Activated T-cell treated with anti-CD3 and anti-CD28 coated beads for 1 hour (primary cell): ENCODE results near the gene LHX3.

ENCODE experiments used
- DNase-seq: peaks from one replicate; pipeline ENCODE4 v3.0.0-alpha.2; 2020; ENCODE audit warnings: low read depth

The LHX3 gene

DNA sequence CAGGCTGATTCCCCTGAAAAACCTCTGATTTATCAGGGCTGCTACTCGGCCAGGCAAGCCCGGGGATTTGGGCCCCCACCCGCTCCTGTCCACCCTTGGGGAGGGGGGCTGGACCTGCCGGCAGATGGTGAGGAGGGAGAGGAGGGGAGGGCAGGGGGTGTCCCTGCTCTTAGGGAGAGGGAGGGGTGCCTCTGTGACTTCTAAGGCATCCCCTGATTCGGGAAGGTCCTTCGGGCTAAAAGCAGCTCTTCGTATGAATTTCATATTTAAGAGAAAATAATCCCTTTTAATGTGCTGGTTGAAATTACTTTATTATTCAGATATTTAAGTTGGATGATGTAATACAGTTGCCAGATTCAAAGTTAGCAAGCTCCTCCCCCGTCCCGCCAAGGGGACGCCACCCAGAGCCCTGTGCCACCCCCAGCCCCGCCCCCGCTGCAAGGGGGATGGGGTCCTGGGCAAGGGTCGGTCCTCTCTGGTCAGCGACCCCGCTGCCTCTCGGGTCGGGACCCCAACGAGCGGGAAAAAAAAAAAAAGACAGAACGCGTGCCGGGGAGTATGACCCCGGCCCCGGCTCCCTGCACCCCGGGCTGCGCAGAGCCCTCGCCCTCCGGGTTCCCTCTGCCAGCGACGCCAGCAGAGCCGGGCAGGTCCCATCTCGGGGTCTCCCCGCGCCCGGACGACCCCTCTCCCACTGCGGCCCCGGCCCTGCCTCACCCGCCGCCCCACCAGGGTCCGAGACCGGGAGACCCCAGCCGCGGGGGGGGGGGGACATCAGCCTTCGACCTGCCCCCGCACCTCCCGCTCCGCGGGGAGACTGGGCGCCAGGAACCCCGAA lies 12.4 kb downstream of the LHX3 start:
- no peak for DNase-seq

DNA sequence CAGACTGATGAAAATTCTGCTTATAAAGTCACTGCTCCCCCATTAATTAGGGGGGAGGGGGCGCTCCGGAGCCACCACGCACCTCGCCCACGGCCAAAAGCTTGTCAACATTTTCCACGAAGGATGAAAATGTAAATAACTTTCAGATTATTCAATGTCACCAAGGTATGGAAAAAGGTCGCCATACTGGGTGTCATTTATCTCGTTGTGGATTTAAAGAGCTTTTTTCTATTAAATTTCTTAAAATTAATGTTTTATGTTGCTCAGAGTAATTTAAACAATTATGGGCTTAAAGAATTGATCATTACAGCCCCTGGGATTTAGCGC lies 13.0 kb downstream of the LHX3 start:
- no peak for DNase-seq

DNA sequence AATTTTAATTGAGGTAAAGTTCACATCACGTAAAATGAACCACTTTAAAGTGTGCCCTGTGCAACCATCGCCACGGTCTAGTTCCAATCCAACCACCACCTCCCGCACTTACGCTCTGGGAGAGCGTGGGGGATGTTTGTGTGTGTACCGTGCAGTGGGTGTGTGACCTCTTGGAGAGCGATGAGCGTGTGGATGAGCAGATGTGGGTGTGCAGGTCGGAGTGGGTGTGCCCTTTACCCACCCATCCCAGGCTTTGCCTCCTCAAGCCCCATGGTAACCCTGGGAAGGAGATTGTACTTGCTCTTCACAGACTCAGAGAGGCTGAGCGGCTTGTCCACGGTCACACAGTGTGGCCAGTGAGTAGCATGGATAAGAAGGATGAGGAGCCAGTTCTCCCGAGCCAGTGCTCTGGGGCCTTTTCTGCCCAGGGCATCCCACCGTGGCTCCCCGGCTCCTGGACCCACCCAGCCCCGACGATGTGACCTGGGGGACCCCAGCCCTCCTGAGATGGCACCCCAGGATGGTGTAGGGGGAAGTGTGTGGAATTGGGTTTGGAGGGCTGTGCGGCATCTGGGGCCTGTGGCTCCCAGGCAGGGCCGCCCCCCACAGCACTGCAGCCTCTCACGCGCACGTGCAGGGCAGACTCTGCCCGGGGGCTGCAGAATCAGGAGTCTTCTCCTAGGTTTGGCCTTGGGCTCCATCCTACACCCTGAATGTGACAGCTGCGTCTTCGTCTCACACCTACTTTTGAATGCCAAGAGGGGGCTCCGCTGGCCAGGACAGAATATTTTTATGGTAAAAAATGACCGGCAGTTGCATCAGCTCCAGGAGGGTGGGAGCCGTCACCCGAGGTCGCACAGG lies 13.6 kb downstream of the LHX3 start:
- DNase-seq = no peak

DNA sequence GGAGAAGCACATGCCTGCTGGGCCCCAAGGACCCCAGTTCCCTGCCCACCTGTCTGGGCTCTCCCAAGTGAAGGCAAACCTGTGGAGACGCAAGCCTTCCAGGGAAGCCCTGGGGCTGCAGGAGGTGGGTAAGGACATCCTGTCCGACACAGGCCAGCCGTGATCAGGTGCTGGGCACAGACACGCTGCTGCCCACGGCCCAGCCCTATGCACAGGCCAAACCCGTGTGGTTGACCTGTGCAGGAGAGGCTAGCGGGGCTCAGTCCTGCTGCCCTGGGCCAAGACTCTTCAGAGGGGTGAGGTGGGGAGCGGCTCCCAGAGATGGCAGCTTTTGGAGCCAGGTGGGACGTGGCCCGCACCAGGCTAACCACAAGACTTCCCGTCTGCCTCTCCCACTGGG lies 14.3 kb downstream of the LHX3 start:
- DNase-seq = no peak

DNA sequence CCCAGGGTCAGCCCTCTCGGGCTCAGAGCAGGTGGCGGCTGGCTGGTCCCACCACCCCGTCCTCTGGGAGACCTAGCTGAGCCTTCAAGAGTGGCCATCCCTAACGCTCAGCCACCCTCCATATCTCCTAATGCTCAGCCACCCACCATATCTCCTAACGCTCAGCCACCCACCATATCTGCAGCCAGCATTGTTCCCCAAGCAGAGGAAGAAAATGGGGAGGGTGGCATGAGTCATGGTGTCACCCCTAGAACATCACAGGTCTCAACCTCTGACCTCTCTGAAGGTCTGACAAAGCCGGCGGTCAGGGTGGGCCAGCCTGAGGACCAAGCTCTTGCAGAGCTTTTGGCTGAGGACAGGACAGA lies 14.7 kb downstream of the LHX3 start:
- no peak for DNase-seq

DNA sequence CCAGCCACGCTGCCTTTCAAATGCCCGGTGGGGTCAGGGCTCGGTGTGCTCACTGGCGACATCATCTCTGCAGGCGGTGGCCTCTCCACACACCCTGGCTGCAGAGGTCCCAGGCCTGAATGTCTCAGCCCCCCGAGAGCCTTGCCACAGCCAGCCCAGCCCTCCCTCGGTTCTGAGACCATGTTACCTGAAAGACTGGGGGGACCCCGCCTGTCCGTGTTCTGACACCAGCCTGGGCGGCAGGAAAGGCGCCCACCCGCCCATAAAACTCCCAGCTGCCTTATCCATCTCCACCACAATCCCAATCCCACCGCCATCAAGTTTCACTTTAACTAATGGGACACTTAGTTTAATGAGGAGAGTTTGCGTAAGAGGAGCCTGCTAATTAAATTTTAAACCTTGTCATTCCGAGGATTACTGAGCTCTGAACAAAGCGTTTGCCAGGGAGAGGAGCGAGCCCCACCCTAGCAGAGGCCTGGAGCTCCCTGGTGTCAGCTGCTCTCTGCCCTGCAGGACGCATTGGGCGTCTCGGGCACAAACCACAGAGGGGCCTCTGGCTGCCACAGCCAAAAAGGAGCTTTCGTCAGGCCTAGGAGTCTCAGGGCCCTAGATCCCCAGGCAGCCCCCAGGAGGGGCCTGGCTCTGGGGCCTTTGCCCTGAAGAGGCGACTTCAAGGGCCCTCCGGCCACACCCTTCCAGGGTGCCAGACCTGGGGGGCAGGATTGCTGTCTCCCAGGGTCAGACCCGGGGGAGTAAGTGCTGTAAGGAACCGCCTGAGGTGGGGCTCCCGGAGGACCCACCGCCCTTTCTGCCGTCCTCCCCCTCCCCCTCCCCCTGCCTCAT lies 15.3 kb downstream of the LHX3 start:
- no peak for DNase-seq

DNA sequence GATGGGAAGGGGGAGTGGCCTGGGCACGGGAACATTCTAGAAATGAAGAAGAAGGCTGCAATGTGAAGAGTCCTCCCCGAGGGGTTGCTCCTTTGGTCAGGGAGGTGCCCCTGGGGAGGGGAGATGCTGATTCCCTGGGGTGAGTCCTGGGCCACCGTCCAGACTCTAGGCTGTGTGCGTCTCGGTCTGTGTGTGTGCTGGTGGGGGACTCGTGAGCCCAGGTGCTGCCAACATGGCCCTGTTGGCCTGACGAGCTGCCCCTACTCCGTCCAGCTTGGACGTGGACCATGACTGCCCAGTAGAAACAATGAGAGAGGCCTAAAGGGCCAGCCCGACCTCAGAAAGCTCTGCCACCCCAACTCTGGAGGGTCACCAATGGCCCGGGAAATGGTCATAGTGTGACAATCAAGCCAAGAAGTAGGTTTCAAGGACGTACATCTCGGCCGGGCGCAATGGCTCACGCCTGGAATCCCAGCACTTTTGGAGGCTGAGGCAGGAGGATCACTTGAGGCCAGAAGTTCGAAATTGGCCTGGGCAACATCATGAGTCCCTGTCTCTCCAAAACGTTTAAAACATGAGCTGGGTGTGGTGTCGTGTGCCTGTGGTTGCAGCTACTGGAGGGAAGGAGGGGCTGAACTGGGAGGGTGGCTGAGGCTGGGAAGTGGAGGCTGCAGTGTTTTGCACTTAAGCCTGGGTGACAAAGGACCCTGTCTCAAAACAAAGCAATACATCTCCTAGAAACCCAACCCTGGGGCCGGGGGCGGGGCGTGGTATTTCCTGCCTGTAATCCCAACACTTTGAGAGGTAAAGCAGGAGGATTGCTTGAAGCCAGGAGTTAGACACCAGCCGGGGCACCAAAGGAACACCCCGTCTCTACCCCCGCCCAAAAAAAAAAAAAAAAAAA lies 17.0 kb downstream of the LHX3 start:
- no peak for DNase-seq

DNA sequence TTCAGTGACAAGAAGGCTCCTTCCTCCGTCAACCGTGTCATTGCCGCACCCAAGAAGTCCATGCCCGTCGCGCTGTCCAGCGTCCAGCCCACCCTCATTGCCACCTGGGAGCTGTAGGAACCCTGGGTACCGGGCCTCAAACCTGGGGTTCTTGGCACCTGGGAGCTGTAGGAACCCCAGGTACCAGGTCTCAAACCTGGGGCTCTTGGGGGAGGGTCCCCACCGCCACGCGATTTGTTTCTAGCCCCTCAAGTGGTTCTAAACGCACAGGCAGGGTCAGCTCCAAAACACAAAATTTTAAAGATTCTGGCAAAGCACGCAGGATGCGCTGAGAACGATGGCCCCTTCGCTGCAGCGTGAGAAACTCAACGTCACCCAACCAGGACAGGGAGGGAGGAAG lies 17.7 kb downstream of the LHX3 start:
- no peak for DNase-seq

DNA sequence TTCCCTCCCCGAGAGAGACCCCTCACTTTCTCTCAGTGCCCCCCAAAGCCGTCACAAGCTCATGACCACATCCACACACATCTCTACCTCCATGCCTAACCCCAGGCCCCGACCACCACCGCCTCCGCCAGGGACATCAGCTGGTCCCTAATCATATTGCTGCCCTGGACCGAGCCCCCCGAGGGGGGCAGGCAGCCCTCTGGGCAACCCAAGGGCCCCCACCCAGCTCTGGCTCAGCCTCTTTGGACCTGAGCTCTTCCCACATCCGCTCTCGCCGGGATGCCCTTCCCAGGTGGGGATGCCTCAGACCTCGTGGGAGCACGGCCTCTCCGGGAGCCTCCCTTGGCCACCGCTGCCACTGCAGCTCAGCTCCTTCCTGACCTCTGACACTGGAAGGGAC lies 18.5 kb downstream of the LHX3 start:
- no peak for DNase-seq

DNA sequence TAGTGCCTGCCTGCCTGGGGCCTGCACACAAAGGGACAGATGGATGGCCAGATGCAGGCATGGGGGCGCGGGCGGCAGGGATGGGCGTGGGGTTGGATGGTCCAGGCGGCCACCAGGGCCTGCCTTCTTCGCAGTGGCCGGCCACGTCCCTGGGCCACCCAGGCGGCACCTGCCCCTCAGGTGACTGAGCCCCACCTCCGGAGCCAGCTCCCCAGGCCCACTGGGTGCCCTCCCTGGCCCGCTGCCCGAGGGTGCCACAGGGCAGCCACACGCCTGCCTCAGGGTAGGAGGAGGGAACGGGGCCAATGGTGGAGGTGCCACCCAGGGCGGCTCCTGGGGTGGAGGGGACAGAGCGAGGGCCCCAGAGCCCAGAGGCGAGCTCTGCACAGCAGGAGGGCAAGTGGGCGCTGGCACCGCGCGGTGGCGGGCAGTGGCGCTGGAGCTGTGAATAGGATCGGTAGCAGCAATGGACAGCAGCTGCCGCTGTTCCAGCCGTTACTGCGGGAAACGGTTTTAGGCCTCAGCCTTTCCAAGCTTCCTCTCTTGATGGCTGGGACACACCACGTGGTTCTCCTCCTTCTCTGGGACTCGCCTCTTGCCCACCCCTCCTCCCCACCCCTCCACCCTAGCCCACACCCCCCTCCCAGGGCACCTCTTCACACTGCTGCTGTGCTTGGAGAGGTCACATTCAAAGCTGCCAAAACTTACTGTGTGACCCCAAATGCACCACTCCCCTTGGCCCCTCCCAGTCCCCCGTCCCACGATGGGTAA lies 19.1 kb downstream of the LHX3 start:
- DNase-seq = no peak

DNA sequence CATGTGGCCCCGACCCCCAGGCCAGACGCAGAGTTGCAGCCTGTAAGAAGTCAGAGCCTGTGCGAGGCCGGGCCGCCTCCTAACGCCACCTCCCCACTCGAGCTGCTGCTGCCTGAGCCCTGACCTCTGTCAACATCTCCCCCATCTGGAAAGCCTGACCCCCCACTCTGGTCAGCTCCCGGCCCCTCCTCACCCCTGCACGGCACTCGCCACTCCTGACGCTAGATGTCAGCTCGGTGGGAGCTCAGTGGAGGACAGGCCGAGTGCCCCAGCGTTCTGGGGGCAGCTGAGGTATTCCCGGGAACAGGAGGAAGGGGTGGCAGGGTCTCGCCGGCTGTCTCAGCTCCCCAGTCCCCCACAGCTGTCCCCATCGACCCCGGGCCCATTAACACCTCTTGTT lies 19.9 kb downstream of the LHX3 start:
- no peak for DNase-seq

DNA sequence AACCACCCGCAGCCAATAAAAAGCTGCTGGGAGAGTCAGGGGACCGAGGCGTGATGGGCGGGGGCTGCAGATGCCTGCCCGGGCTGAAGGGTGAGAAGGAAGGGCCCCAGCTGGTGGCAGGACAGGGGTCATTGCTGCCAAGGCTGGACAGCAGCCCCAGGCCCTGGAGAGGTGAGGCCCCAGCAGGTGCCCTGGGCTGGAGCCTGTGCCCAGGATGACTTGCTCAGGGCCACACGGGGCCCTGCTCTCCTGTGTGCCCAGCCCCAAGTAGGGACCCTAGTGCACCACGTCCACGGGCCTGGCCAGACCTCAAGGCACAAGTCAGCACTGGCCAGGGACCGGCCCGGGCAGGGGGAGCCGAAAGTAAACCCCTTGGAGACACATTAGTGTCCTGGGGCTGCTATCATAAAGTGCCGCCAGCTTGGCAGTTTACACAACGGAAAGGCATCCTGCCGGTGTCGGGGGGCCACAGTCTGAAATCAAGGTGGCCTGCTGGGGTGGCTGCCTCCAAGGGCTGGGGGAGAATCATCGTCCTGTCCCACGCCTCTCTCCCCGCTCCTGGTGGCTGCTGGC lies 22.0 kb downstream of the LHX3 start:
- DNase-seq = no peak

DNA sequence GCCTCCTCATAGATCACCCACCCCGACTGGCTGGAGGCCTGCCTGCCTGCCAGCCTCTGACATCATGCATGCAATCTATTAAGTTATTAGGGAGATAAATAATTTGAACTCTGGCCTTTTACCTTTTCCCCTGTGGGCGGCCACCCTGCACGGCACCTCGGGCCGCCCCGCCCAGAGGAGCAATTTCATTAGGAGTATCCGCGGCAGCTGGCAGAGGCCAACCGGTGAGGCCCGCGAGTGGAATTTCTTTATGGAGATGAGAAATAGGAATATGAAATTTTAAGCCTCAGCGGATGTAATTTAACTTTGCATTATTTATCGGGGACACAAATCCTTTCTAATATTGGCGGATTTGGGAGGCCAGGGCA lies 22.5 kb downstream of the LHX3 start:
- DNase-seq = no peak

DNA sequence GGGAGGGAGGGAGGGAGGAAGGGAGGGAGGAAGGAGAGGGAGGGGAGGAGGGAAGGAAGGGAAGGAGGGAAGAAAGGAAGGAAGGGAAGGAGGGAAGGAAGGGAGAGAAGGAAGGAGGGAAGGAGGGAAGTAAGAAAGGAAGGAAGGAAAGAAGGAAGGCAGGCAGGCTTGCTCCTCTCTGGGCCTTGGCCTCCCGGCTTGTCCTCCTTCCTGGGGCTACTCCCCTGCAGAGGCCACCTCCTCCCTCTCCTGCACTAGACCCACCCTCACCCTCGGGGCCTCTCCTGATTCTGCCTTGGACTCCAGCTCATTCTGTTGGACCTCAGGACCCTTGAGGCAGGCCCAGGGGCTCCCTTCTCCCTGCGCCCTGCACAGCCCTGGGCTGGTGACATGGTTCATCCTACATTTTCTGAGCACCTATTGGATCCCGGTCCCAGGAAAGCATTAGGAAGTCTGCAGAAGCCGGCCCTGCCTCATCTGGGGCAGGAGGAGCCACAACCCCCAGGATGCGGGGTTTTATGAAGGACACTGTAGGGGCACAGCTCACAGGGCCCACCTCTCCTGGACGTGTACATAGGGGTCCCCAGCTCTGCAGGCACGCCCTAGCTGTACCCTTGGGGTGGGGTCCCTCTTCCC lies 23.0 kb downstream of the LHX3 start:
- DNase-seq = no peak

DNA sequence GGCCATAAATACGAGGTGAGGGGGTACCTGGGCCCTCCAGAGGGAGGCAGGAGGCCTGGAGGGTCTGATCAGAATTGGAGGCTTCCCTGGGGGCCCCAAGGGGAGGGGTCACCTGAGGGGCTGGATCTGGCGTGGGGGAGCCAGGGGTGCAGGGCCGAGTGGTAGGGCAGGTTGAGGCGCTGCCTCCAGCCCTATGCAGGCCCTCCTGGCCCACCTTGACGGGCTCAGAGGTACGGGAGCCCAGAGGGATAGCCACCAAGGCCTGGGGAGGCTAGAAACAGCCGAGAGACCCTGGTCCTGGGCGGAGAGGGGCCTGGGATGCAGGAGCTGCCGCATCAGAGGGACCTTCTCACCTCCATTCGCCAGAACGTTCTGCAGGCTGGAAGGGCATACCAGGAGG lies 24.3 kb downstream of the LHX3 start:
- DNase-seq = no peak

DNA sequence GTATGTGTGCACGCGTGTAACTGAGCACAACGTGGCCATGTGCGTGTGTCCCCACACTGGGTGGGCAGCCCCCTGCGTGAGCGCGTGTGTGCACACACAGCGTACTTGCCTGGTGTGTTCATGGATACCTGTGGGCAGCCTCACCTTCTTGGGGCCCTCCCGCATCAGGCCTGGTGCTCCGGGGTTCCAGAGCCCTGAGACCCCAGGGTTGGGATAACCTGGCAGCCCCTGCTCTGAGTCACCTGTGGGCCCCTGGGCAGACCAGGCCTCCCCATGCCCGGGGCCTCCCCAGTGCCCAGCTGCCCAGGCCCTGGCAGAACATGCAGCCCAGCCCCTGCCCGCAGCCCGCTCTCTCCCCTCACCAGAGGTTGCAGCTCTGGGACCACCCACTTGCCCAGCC lies 25.2 kb downstream of the LHX3 start:
- no peak for DNase-seq

DNA sequence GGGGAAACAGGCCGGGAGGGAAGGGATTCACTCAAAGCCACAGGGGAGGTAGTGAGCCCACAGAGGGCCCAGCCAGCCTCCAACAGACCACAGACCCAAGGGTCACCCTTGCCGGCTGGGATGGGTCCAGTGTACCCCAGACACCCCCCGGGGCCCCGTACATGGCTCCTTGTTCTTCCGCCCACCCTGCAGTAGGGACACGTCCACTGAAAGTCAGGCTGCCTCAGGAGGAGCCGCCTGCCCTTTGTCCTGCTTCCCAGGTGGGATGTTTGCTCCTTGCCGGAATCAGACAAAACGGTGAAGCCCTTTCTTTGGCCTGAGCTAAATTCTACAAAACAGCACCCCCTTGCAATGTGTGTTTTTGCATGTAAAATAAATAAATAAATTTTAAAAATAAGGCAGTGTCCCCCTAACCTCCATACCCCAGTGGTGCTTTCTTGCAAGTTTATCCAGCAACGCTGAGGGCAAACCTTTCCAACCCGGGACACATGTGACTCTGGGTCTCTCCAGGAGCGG lies 25.8 kb downstream of the LHX3 start:
- DNase-seq = no peak

DNA sequence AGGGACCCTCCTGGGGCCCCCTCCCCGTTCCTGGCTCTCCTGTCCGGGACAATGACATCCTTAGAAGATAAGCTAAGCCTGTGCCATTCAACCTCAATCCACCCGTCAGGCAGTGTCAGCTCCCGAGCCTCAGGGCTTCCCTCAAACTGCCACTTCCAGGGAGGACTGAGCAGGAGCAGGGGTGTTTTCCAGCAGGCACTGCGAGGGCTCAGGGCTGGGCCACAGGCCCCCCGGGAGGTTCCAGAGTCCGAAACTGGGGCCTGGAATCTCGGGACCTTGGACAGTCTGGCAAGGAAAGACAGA lies 26.2 kb downstream of the LHX3 start:
- no peak for DNase-seq

DNA sequence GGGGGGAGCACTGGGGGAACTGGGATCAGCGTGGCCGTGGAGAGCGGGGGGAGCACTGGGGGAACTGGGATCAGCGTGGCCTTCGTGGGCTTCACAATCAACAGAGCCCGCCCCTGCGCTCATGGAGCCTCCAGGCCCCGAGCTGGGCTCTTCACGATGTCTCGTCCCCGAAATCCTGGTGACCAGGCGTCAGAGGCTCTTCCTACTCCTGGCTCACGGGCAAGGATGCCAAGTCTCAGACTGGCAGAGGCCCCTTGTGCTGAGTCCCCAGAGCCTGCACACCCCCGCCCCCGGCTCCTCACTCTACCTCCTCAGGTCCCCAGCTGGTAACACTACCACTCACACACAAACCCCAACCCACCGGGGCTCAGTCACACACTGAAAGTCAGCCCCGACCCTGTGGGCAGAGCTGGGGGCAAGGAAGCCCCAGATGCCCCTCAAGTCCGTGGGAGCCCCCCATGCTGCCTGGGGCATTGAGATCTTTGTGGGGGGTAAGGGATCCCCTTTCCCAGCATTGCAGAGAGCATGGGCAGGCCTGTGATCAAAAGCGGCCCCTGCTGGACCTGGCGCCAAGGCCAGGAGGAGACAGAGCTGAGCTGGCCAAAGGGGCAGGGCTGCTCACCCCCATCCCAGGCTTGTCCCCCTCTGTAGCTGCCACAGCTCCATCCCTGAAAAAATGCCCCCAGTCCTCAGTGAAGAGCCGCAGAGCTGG lies 26.7 kb downstream of the LHX3 start:
- DNase-seq = no peak
